ENCODE results near the gene MRPS10.
A peak's percentile ranks its signal among the peaks of the same experiment; 100 is the strongest.

MRPS10 gene

GRCh38 chr6:42227173-42227850 is 9.7 kb upstream of the MRPS10 start:
- DNase-seq: no peak
- Histone ChIP-seq H3K27me3 (replicated peaks; ENCODE audit: control insufficient read depth, insufficient read depth, low read length, poor library complexity, severe bottlenecking) (no peaks in the 10 kb centered on the region), H3K27ac (ENCODE audit: insufficient read depth, low read length, poor library complexity, severe bottlenecking) (no peak overlapping the region), H3K9me3 (ENCODE audit: control insufficient read depth, low read length) (no peaks in the 10 kb centered on the region), H3K4me1 (ENCODE audit: control insufficient read depth, insufficient read depth, low read length, poor library complexity, severe bottlenecking) (no peaks in the 10 kb centered on the region), H3K36me3 (ENCODE audit: control insufficient read depth, insufficient read depth, low read length) (peaks cover 18% of the 10 kb centered on the region), H3K4me3 (ENCODE audit: insufficient read depth, low read depth, low read length, poor library complexity, severe bottlenecking) (no peak overlapping the region)

- Histone ChIP-seq H3K4me1 (ENCODE audit: control insufficient read depth, insufficient read depth, low read length, poor library complexity, severe bottlenecking) (no peaks in the 10 kb centered on the region), H3K27me3 (replicated peaks; ENCODE audit: control insufficient read depth, insufficient read depth, low read length, poor library complexity, severe bottlenecking) (no peaks in the 10 kb centered on the region), H3K9me3 (ENCODE audit: control insufficient read depth, low read length) (no peaks in the 10 kb centered on the region), H3K4me3 (ENCODE audit: insufficient read depth, low read depth, low read length, poor library complexity, severe bottlenecking) (no peak overlapping the region), H3K36me3 (ENCODE audit: control insufficient read depth, insufficient read depth, low read length) (peaks cover 18% of the 10 kb centered on the region), H3K27ac (ENCODE audit: insufficient read depth, low read length, poor library complexity, severe bottlenecking) (no peak overlapping the region)
- no peak for DNase-seq
Measured at GRCh38 chr6:42226645-42227143, 9.0 kb upstream of the MRPS10 start.

GRCh38 chr6:42226161-42226611 is 8.5 kb upstream of the MRPS10 start:
- Histone ChIP-seq H3K9me3 (ENCODE audit: control insufficient read depth, low read length) (no peaks in the 10 kb centered on the region), H3K4me1 (ENCODE audit: control insufficient read depth, insufficient read depth, low read length, poor library complexity, severe bottlenecking) (no peaks in the 10 kb centered on the region), H3K4me3 (ENCODE audit: insufficient read depth, low read depth, low read length, poor library complexity, severe bottlenecking) (no peak overlapping the region), H3K27ac (ENCODE audit: insufficient read depth, low read length, poor library complexity, severe bottlenecking) (no peak overlapping the region), H3K27me3 (replicated peaks; ENCODE audit: control insufficient read depth, insufficient read depth, low read length, poor library complexity, severe bottlenecking) (no peaks in the 10 kb centered on the region), H3K36me3 (ENCODE audit: control insufficient read depth, insufficient read depth, low read length) (peaks cover 18% of the 10 kb centered on the region)
- no peak for DNase-seq

- H3K27ac ChIP-seq (ENCODE audit: insufficient read depth, low read length, poor library complexity, severe bottlenecking): no peak overlapping the region
- no peak for DNase-seq
- no peak overlapping the region for H3K4me3 ChIP-seq (ENCODE audit: insufficient read depth, low read depth, low read length, poor library complexity, severe bottlenecking)
- H3K4me1 ChIP-seq (ENCODE audit: control insufficient read depth, insufficient read depth, low read length, poor library complexity, severe bottlenecking): no peaks in the 10 kb centered on the region
- no peaks in the 10 kb centered on the region for H3K27me3 ChIP-seq (replicated peaks; ENCODE audit: control insufficient read depth, insufficient read depth, low read length, poor library complexity, severe bottlenecking)
- H3K9me3 ChIP-seq (ENCODE audit: control insufficient read depth, low read length): no peaks in the 10 kb centered on the region
- peaks cover 18% of the 10 kb centered on the region for H3K36me3 ChIP-seq (ENCODE audit: control insufficient read depth, insufficient read depth, low read length)
Measured at GRCh38 chr6:42225419-42225818, 7.8 kb upstream of the MRPS10 start.

- DNase-seq: no peak
- Histone ChIP-seq H3K36me3 (ENCODE audit: control insufficient read depth, insufficient read depth, low read length) (peaks cover 18% of the 10 kb centered on the region), H3K27ac (ENCODE audit: insufficient read depth, low read length, poor library complexity, severe bottlenecking) (no peak overlapping the region), H3K9me3 (ENCODE audit: control insufficient read depth, low read length) (no peaks in the 10 kb centered on the region), H3K4me1 (ENCODE audit: control insufficient read depth, insufficient read depth, low read length, poor library complexity, severe bottlenecking) (no peaks in the 10 kb centered on the region), H3K27me3 (replicated peaks; ENCODE audit: control insufficient read depth, insufficient read depth, low read length, poor library complexity, severe bottlenecking) (no peaks in the 10 kb centered on the region), H3K4me3 (ENCODE audit: insufficient read depth, low read depth, low read length, poor library complexity, severe bottlenecking) (no peak overlapping the region)
Measured at GRCh38 chr6:42225029-42225339, 7.3 kb upstream of the MRPS10 start.

GRCh38 chr6:42224222-42225028 is 6.8 kb upstream of the MRPS10 start:
- Histone ChIP-seq H3K27ac (ENCODE audit: insufficient read depth, low read length, poor library complexity, severe bottlenecking) (no peak overlapping the region), H3K4me3 (ENCODE audit: insufficient read depth, low read depth, low read length, poor library complexity, severe bottlenecking) (no peak overlapping the region), H3K36me3 (ENCODE audit: control insufficient read depth, insufficient read depth, low read length) (peaks cover 18% of the 10 kb centered on the region), H3K9me3 (ENCODE audit: control insufficient read depth, low read length) (no peaks in the 10 kb centered on the region), H3K27me3 (replicated peaks; ENCODE audit: control insufficient read depth, insufficient read depth, low read length, poor library complexity, severe bottlenecking) (no peaks in the 10 kb centered on the region), H3K4me1 (ENCODE audit: control insufficient read depth, insufficient read depth, low read length, poor library complexity, severe bottlenecking) (no peaks in the 10 kb centered on the region)
- no peak for DNase-seq

- Histone ChIP-seq H3K4me1 (ENCODE audit: control insufficient read depth, insufficient read depth, low read length, poor library complexity, severe bottlenecking) (no peaks in the 10 kb centered on the region), H3K4me3 (ENCODE audit: insufficient read depth, low read depth, low read length, poor library complexity, severe bottlenecking) (no peak overlapping the region)
Measured at GRCh38 chr6:42222448-42222847, 4.8 kb upstream of the MRPS10 start.

GRCh38 chr6:42221546-42221945 is 3.9 kb upstream of the MRPS10 start:
- no peaks in the 10 kb centered on the region for H3K27me3 ChIP-seq (replicated peaks; ENCODE audit: control insufficient read depth, insufficient read depth, low read length, poor library complexity, severe bottlenecking)
- H3K27ac ChIP-seq (ENCODE audit: insufficient read depth, low read length, poor library complexity, severe bottlenecking): no peak overlapping the region
- H3K4me3 ChIP-seq (ENCODE audit: insufficient read depth, low read depth, low read length, poor library complexity, severe bottlenecking): no peak overlapping the region
- peaks cover 2% of the 10 kb centered on the region for H3K36me3 ChIP-seq (ENCODE audit: control insufficient read depth, insufficient read depth, low read length)
- no peak for DNase-seq
- H3K4me1 ChIP-seq (ENCODE audit: control insufficient read depth, insufficient read depth, low read length, poor library complexity, severe bottlenecking): no peaks in the 10 kb centered on the region
- no peaks in the 10 kb centered on the region for H3K9me3 ChIP-seq (ENCODE audit: control insufficient read depth, low read length)

More at GRCh38 chr6:42222448-42222847, 4.8 kb upstream of the MRPS10 start:
- Histone ChIP-seq H3K27me3 (replicated peaks; ENCODE audit: control insufficient read depth, insufficient read depth, low read length, poor library complexity, severe bottlenecking) (no peaks in the 10 kb centered on the region), H3K27ac (ENCODE audit: insufficient read depth, low read length, poor library complexity, severe bottlenecking) (no peak overlapping the region), H3K36me3 (ENCODE audit: control insufficient read depth, insufficient read depth, low read length) (peaks cover 7% of the 10 kb centered on the region), H3K9me3 (ENCODE audit: control insufficient read depth, low read length) (no peaks in the 10 kb centered on the region)
- DNase-seq: no peak

GRCh38 chr6:42220807-42221206 is 3.1 kb upstream of the MRPS10 start:
- Histone ChIP-seq H3K27me3 (replicated peaks; ENCODE audit: control insufficient read depth, insufficient read depth, low read length, poor library complexity, severe bottlenecking) (no peaks in the 10 kb centered on the region), H3K36me3 (ENCODE audit: control insufficient read depth, insufficient read depth, low read length) (no peaks in the 10 kb centered on the region), H3K9me3 (ENCODE audit: control insufficient read depth, low read length) (no peaks in the 10 kb centered on the region), H3K4me3 (ENCODE audit: insufficient read depth, low read depth, low read length, poor library complexity, severe bottlenecking) (no peak overlapping the region), H3K4me1 (ENCODE audit: control insufficient read depth, insufficient read depth, low read length, poor library complexity, severe bottlenecking) (no peaks in the 10 kb centered on the region), H3K27ac (ENCODE audit: insufficient read depth, low read length, poor library complexity, severe bottlenecking) (no peak overlapping the region)
- DNase-seq: no peak

GRCh38 chr6:42217157-42217518 is 523 bp downstream of the MRPS10 start:
- peaks cover 4% of the 10 kb centered on the region for H3K4me1 ChIP-seq (ENCODE audit: control insufficient read depth, insufficient read depth, low read length, poor library complexity, severe bottlenecking)
- no peak for DNase-seq
- no peaks in the 10 kb centered on the region for H3K9me3 ChIP-seq (ENCODE audit: control insufficient read depth, low read length)
- H3K27me3 ChIP-seq (replicated peaks; ENCODE audit: control insufficient read depth, insufficient read depth, low read length, poor library complexity, severe bottlenecking): no peaks in the 10 kb centered on the region
- H3K27ac ChIP-seq (ENCODE audit: insufficient read depth, low read length, poor library complexity, severe bottlenecking): peak overlapping the region; percentile 70
- H3K4me3 ChIP-seq (ENCODE audit: insufficient read depth, low read depth, low read length, poor library complexity, severe bottlenecking): peak overlapping the region; percentile 80
- H3K36me3 ChIP-seq (ENCODE audit: control insufficient read depth, insufficient read depth, low read length): peaks cover 18% of the 10 kb centered on the region

Measured in effector memory CD4-positive, alpha-beta T cell (primary cell).